Measurements from ENCODE around the gene SLC16A13. TPM values are rescaled to one million over a fixed set of nuclear protein-coding genes. Genes with fewer than 3 reads are reported as not detected.

Gene SLC16A13
- total and polyA plus RNA-seq, 2 experiments from 2014 or later, result 6.2 to 18.8 TPM

- Histone ChIP-seq H3K27me3 (peaks cover 13% of the 10 kb centered on the region), H3K4me3 (peak overlapping the region; percentile 51), H3K79me2 (peaks cover 1% of the 10 kb centered on the region), H3K4me1 (ENCODE audit: insufficient read depth) (peaks cover 19% of the 10 kb centered on the region), H3K4me2 (peak overlapping the region; percentile 95), H2AFZ (peak overlapping the region; percentile 88), H4K20me1 (ENCODE audit: insufficient read depth, poor library complexity, severe bottlenecking) (no peaks in the 10 kb centered on the region), H3K27ac (no peak overlapping the region), H3K36me3 (replicated peaks; ENCODE audit: insufficient read depth, low read depth) (no peaks in the 10 kb centered on the region), H3K9me3 (ENCODE audit: low read depth) (no peaks in the 10 kb centered on the region), H3K9me2 (replicated peaks; ENCODE audit: insufficient read depth) (no peaks in the 10 kb centered on the region)
- DNase-seq (ENCODE audit: low spot score), result no peak
- no peak for TF ChIP-seq EZH2 (IDR thresholded peaks at IDR 0.05; ENCODE audit: borderline replicate concordance)
- WGBS (ENCODE audit: low lambda C conversion rate, missing lambda C conversion rate), result 16% methylated on average over 28 of the region's 53 CpGs
Measured at GRCh38 chr17:7042501-7043181, 6.8 kb downstream of the SLC16A13 start.

GRCh38 chr17:7043182-7043496, 7.3 kb downstream of the SLC16A13 start:
- no peak for TF ChIP-seq CTCF (IDR thresholded peaks at IDR 0.05; ENCODE audit: poor library complexity)
- TF ChIP-seq EZH2phosphoT487 (IDR thresholded peaks at IDR 0.05; ENCODE audit: low read depth, severe bottlenecking, unreplicated experiment), result no peak
- TF ChIP-seq EZH2 (IDR thresholded peaks at IDR 0.05; ENCODE audit: borderline replicate concordance), result no peak

DNA sequence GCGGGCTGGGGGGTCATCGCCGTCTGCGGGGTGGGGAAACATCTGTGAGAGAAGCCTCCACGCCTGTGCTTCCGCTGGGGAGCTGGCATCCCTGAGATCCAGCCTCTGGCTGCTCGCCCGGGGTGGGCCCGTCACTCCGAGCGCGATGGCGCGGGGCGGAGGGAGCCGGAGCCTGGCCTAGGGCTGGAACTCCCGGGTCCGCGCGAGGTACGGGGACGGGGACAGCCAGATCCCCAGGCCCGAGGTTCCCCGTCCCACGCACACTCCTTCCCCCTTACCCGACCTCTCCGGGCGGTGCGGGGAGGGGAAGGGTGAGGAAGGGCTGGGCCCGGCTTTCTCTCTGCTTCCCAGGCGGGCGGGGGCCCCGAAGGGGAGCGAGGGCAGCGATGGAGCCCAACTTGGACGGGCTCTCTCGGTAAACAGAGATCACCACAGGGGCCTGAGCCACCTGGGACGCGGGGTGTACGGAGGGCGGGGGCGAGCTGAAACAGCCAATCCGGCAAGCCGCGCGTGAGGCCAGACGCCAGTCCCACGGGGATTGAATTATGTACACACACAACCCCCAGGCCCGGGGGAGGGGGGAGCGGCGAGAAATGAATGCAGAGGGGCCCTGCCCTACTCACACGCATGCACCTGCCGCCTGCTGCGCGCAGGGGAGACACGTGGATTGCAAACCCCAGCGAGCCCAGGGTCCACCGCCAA, 7.8 kb downstream of the SLC16A13 start, which contains the start of gene SLC16A11:
TSS of gene SLC16A11 (minus strand) at position 596 of the 702 bp plus-strand sequence. CDS start at position 17, 579 bp downstream.
- Histone ChIP-seq H3K36me3 (replicated peaks; ENCODE audit: insufficient read depth, low read depth) (no peaks in the 10 kb centered on the region), H3K4me2 (peak within 1 kb of the TSS; percentile 95), H2AFZ (peak within 1 kb of the TSS; percentile 61), H3K9me2 (replicated peaks; ENCODE audit: insufficient read depth) (no peaks in the 10 kb centered on the region), H3K27me3 (peaks cover 13% of the 10 kb centered on the region), H3K27ac (peak within 1 kb of the TSS; percentile 32), H3K4me1 (ENCODE audit: insufficient read depth) (peaks cover 19% of the 10 kb centered on the region), H3K4me3 (peak within 1 kb of the TSS; percentile 51), H3K9me3 (ENCODE audit: low read depth) (no peaks in the 10 kb centered on the region), H4K20me1 (ENCODE audit: insufficient read depth, poor library complexity, severe bottlenecking) (no peaks in the 10 kb centered on the region), H3K79me2 (no peaks in the 10 kb centered on the region)
- no peak for TF ChIP-seq EZH2 (IDR thresholded peaks at IDR 0.05; ENCODE audit: borderline replicate concordance)
- WGBS (ENCODE audit: low lambda C conversion rate, missing lambda C conversion rate), result 3% methylated on average over 51 of the region's 58 CpGs
- peak; percentile 78 for DNase-seq (ENCODE audit: low spot score)

More at GRCh38 chr17:7043182-7043496, 7.3 kb downstream of the SLC16A13 start:
- peak overlapping the region; percentile 51 for H3K4me3 ChIP-seq
- H3K79me2 ChIP-seq, result no peaks in the 10 kb centered on the region
- H3K9me2 ChIP-seq (replicated peaks; ENCODE audit: insufficient read depth), result no peaks in the 10 kb centered on the region
- peak overlapping the region; percentile 61 for H2AFZ ChIP-seq
- H3K36me3 ChIP-seq (replicated peaks; ENCODE audit: insufficient read depth, low read depth), result no peaks in the 10 kb centered on the region
- DNase-seq (ENCODE audit: low spot score), result no peak
- H3K9me3 ChIP-seq (ENCODE audit: low read depth), result no peaks in the 10 kb centered on the region
- 2% methylated on average over 16 of the region's 21 CpGs for WGBS (ENCODE audit: low lambda C conversion rate, missing lambda C conversion rate)
- peaks cover 13% of the 10 kb centered on the region for H3K27me3 ChIP-seq
- peak overlapping the region; percentile 32 for H3K27ac ChIP-seq
- peaks cover 19% of the 10 kb centered on the region for H3K4me1 ChIP-seq (ENCODE audit: insufficient read depth)
- no peaks in the 10 kb centered on the region for H4K20me1 ChIP-seq (ENCODE audit: insufficient read depth, poor library complexity, severe bottlenecking)
- H3K4me2 ChIP-seq, result peak overlapping the region; percentile 95

GRCh38 chr17:7045492-7046126, 9.8 kb downstream of the SLC16A13 start:
- 27% methylated on average over 5 of the region's 5 CpGs for WGBS (ENCODE audit: low lambda C conversion rate, missing lambda C conversion rate)
- peaks cover 19% of the 10 kb centered on the region for H3K4me1 ChIP-seq (ENCODE audit: insufficient read depth)
- H4K20me1 ChIP-seq (ENCODE audit: insufficient read depth, poor library complexity, severe bottlenecking), result no peaks in the 10 kb centered on the region
- H3K79me2 ChIP-seq, result no peaks in the 10 kb centered on the region
- DNase-seq (ENCODE audit: low spot score), result peak; percentile 81
- H3K36me3 ChIP-seq (replicated peaks; ENCODE audit: insufficient read depth, low read depth), result no peaks in the 10 kb centered on the region
- peak overlapping the region; percentile 42 for H2AFZ ChIP-seq
- H3K4me2 ChIP-seq, result peak overlapping the region; percentile 70
- no peak overlapping the region for H3K4me3 ChIP-seq
- no peaks in the 10 kb centered on the region for H3K9me2 ChIP-seq (replicated peaks; ENCODE audit: insufficient read depth)
- TF ChIP-seq EZH2 (IDR thresholded peaks at IDR 0.05; ENCODE audit: borderline replicate concordance) (no peak), CTCF (IDR thresholded peaks at IDR 0.05; ENCODE audit: poor library complexity) (peak; percentile 90)
- peaks cover 13% of the 10 kb centered on the region for H3K27me3 ChIP-seq
- H3K9me3 ChIP-seq (ENCODE audit: low read depth), result no peaks in the 10 kb centered on the region
- H3K27ac ChIP-seq, result peak overlapping the region; percentile 73

Measured in hepatocyte (in vitro differentiated cells).